HEK293T (cell line): Measurements from ENCODE around the gene C7orf33.
"Not testable (repeated sequence)": the region's sequence is repeated elsewhere in the genome, so short reads cannot be mapped to it uniquely, and the experiment has no call there.

Source experiments
- CTCF ChIA-PET: fragments of 350-600 bp; formaldehyde crosslinking; extraction: SDS; loops from one replicate; lab custom pipeline; 2021; ENCODE audit warnings: antibody characterized with exemption, inconsistent platforms; lab: Yijun Ruan, JAX
- POLR2A ChIA-PET: fragments of 350-600 bp; formaldehyde crosslinking; extraction: SDS; loops from one replicate; lab custom pipeline; 2020; ENCODE audit warnings: antibody characterized with exemption, inconsistent platforms; lab: Yijun Ruan, JAX
- DNase-seq: peaks from one replicate; pipeline ENCODE4 v3.0.0; 2012; ENCODE audit warnings: mixed read lengths; ENCODE audit errors: extremely low spot score
- ARNT ChIP-seq: fragments of 450-650 bp; IDR thresholded peaks from 2 replicates; pipeline ENCODE4 v1.6.1; 2017; ENCODE audit warnings: mild to moderate bottlenecking
- BHLHE40 ChIP-seq: fragments of 450-650 bp; IDR thresholded peaks from 2 replicates; pipeline ENCODE4 v1.6.1; 2016; ENCODE audit warnings: mild to moderate bottlenecking, moderate library complexity, borderline replicate concordance
- CTBP1 ChIP-seq: fragments of 450-650 bp; IDR thresholded peaks from 2 replicates; pipeline ENCODE4 v1.6.1; 2016; ENCODE audit warnings: borderline replicate concordance
- ELF4 ChIP-seq: fragments of 450-650 bp; IDR thresholded peaks from 2 replicates; pipeline ENCODE4 v1.6.1; 2017; ENCODE audit warnings: antibody characterized with exemption
- FOXA1 ChIP-seq: fragments of 450-650 bp; IDR thresholded peaks from 2 replicates; pipeline ENCODE4 v1.6.1; 2016; ENCODE audit warnings: mild to moderate bottlenecking
- FOXK2 ChIP-seq: fragments of 450-650 bp; IDR thresholded peaks from 2 replicates; pipeline ENCODE4 v1.6.1; 2016; ENCODE audit warnings: mild to moderate bottlenecking
- FOXM1 ChIP-seq: fragments of 450-650 bp; IDR thresholded peaks from 2 replicates; pipeline ENCODE4 v1.6.1; 2017; ENCODE audit warnings: mild to moderate bottlenecking, borderline replicate concordance
- HDGF ChIP-seq: fragments of 450-650 bp; IDR thresholded peaks from 2 replicates; pipeline ENCODE4 v1.6.1; 2017; ENCODE audit warnings: antibody characterized with exemption, borderline replicate concordance
- L3MBTL2 ChIP-seq: fragments of 450-650 bp; conservative IDR thresholded peaks from 2 replicates; pipeline ENCODE4 v1.6.1; 2016; ENCODE audit warnings: mild to moderate bottlenecking
- LEF1 ChIP-seq: fragments of 450-650 bp; IDR thresholded peaks from 2 replicates; pipeline ENCODE4 v1.6.1; 2017; ENCODE audit warnings: mild to moderate bottlenecking, borderline replicate concordance
- NFRKB ChIP-seq: fragments of 450-650 bp; IDR thresholded peaks from 2 replicates; pipeline ENCODE4 v1.6.1; 2016; ENCODE audit warnings: mild to moderate bottlenecking, moderate library complexity
- PKNOX1 ChIP-seq: fragments of 450-650 bp; IDR thresholded peaks from 2 replicates; pipeline ENCODE4 v1.6.1; 2016
- SP1 ChIP-seq: fragments of 450-650 bp; IDR thresholded peaks from 2 replicates; pipeline ENCODE4 v1.6.1; 2017
- SUZ12 ChIP-seq: fragments of 450-650 bp; IDR thresholded peaks from 2 replicates; pipeline ENCODE4 v1.6.1; 2016; ENCODE audit warnings: mild to moderate bottlenecking
- TARDBP ChIP-seq: fragments of 450-650 bp; IDR thresholded peaks from 2 replicates; pipeline ENCODE4 v1.6.1; 2016
- ZNF384 ChIP-seq: fragments of 450-650 bp; IDR thresholded peaks from 2 replicates; pipeline ENCODE4 v1.6.1; 2016

C7orf33 gene

GRCh38 chr7:148553979-148554378 is 36.6 kb upstream of the C7orf33 start:
- no peak for DNase-seq
- CTCF ChIA-PET = interaction anchor here (0.7 kb wide), 1 partner anchor 12 kb away, joined by 3 read pairs; no protein-coding TSS in a partner anchor
- TF ChIP-seq LEF1 (no peak), CTBP1 (no peak), ZNF384 (no peak), PKNOX1 (no peak), HDGF (no peak), FOXM1 (no peak), ARNT (no peak), NFRKB (no peak), L3MBTL2 (no peak), FOXA1 (no peak), BHLHE40 (no peak), TARDBP (no peak), SP1 (no peak)
- POLR2A ChIA-PET = no interaction called here

GRCh38 chr7:148556892-148557291 is 33.7 kb upstream of the C7orf33 start:
- DNase-seq = no peak
- no peak for TF ChIP-seq TARDBP
- TF ChIP-seq NFRKB = no peak
- TF ChIP-seq FOXM1 = no peak
- no peak for TF ChIP-seq ARNT
- TF ChIP-seq LEF1 = no peak
- TF ChIP-seq ELF4 = no peak
- no peak for TF ChIP-seq FOXA1
- no peak for TF ChIP-seq ZNF384
- TF ChIP-seq SP1 = no peak
- TF ChIP-seq L3MBTL2 = no peak
- TF ChIP-seq FOXK2 = no peak
- no peak for TF ChIP-seq HDGF
- TF ChIP-seq PKNOX1 = no peak
- TF ChIP-seq SUZ12 = no peak
- TF ChIP-seq BHLHE40 = no peak
- ChIA-PET POLR2A (no interaction called here), CTCF (interaction anchor here (1.6 kb wide), 1 partner anchor 18 kb away, joined by 3 read pairs; no protein-coding TSS in a partner anchor)

GRCh38 chr7:148558914-148559313 is 31.7 kb upstream of the C7orf33 start:
- ChIA-PET CTCF (interaction anchor here (0.6 kb wide), 1 partner anchor 271 kb away, joined by 3 read pairs; no protein-coding TSS in a partner anchor), POLR2A (no interaction called here)
- TF ChIP-seq HDGF (no peak), FOXM1 (no peak), LEF1 (no peak), SP1 (no peak), CTBP1 (no peak)
- DNase-seq = no peak

- TF ChIP-seq ELF4 = no peak
- no peak for TF ChIP-seq BHLHE40
- no peak for TF ChIP-seq NFRKB
- no peak for TF ChIP-seq ZNF384
- TF ChIP-seq FOXM1 = no peak
- TF ChIP-seq LEF1 = no peak
- TF ChIP-seq HDGF = no peak
- no peak for TF ChIP-seq FOXA1
- no peak for TF ChIP-seq PKNOX1
- no peak for TF ChIP-seq FOXK2
- no peak for TF ChIP-seq L3MBTL2
- no peak for TF ChIP-seq CTBP1
- no peak for TF ChIP-seq SUZ12
- no peak for TF ChIP-seq TARDBP
- TF ChIP-seq SP1 = no peak
- no peak for TF ChIP-seq ARNT
- ChIA-PET POLR2A (no interaction called here), CTCF (interaction anchor here (1.0 to 1.2 kb wide), 2 partner anchors 15 to 447 kb away, joined by 3 to 4 read pairs; no protein-coding TSS in a partner anchor)
- no peak for DNase-seq
These were observed 29.5 kb upstream of the C7orf33 start for GRCh38 chr7:148561099-148561498.

GRCh38 chr7:148563583-148564274 is 26.8 kb upstream of the C7orf33 start:
- ChIA-PET POLR2A (no interaction called here), CTCF (interaction anchor here (1.5 kb wide), 1 partner anchor 12 kb away, joined by 5 read pairs; no protein-coding TSS in a partner anchor)
- TF ChIP-seq BHLHE40 (no peak), L3MBTL2 (no peak), FOXM1 (no peak), SUZ12 (no peak), ZNF384 (no peak), ARNT (no peak), TARDBP (no peak), LEF1 (no peak), PKNOX1 (no peak), CTBP1 (no peak), NFRKB (no peak), FOXA1 (no peak), FOXK2 (no peak), ELF4 (no peak), HDGF (no peak), SP1 (no peak)
- DNase-seq = no peak

- POLR2A ChIA-PET, DNase-seq: not testable (repeated sequence)
- CTCF ChIA-PET = interaction anchor here (1.5 kb wide), 1 partner anchor 11 kb away, joined by 5 read pairs; no protein-coding TSS in a partner anchor
These were observed 26.2 kb upstream of the C7orf33 start for GRCh38 chr7:148564275-148564951.
